Measurements from ENCODE around the gene AP1S1.
A peak's percentile ranks its signal among the peaks of the same experiment; 100 is the strongest.
"Not testable (repeated sequence)": the region's sequence is repeated elsewhere in the genome, so short reads cannot be mapped to it uniquely, and the experiment has no call there.

Gene AP1S1

GRCh38 chr7:101153969-101154692 lies at the start of gene AP1S1:
TSS of gene AP1S1 (plus strand) at chr7:101154476. CDS start at chr7:101154515, 39 bp downstream.
- peak; percentile 95 for DNase-seq (ENCODE audit: low spot score)
- FAIRE-seq, result no peak

GRCh38 chr7:101104799-101105198 lies 49.5 kb upstream of the AP1S1 start:
- FAIRE-seq, result no peak
- peak; percentile 47 for DNase-seq (ENCODE audit: low spot score)

- DNase-seq (ENCODE audit: low spot score); FAIRE-seq: not testable (repeated sequence)
These were observed 49.0 kb upstream of the AP1S1 start for GRCh38 chr7:101105248-101105647.

- DNase-seq (ENCODE audit: low spot score) (no peak), FAIRE-seq (no peak)
These were observed 47.9 kb upstream of the AP1S1 start for GRCh38 chr7:101106386-101106785.

GRCh38 chr7:101108330-101108857 lies 45.9 kb upstream of the AP1S1 start:
- FAIRE-seq, result peak; percentile 81

GRCh38 chr7:101108961-101109360 lies 45.3 kb upstream of the AP1S1 start:
- peak; percentile 91 for DNase-seq (ENCODE audit: low spot score)
- FAIRE-seq, result peak; percentile 59

More at GRCh38 chr7:101108330-101108857, 45.9 kb upstream of the AP1S1 start:
- DNase-seq (ENCODE audit: low spot score), result peak; percentile 95

- no peak for DNase-seq (ENCODE audit: low spot score)
- no peak for FAIRE-seq
These were observed 44.9 kb upstream of the AP1S1 start for GRCh38 chr7:101109368-101109767.

- FAIRE-seq, result no peak
- DNase-seq (ENCODE audit: low spot score), result no peak
These were observed 43.0 kb upstream of the AP1S1 start for GRCh38 chr7:101111261-101111660.

- DNase-seq (ENCODE audit: low spot score) (peak; percentile 95), FAIRE-seq (peak; percentile 81)
These were observed 42.0 kb upstream of the AP1S1 start for GRCh38 chr7:101112233-101112632.

- not testable (repeated sequence) for FAIRE-seq; DNase-seq (ENCODE audit: low spot score)
These were observed 41.1 kb upstream of the AP1S1 start for GRCh38 chr7:101113140-101113539.

GRCh38 chr7:101113836-101114235 lies 40.4 kb upstream of the AP1S1 start:
- FAIRE-seq (no peak), DNase-seq (ENCODE audit: low spot score) (no peak)

- DNase-seq (ENCODE audit: low spot score), result peak; percentile 71
- FAIRE-seq, result no peak
These were observed 39.8 kb upstream of the AP1S1 start for GRCh38 chr7:101114492-101114891.

GRCh38 chr7:101115215-101115614 lies 39.1 kb upstream of the AP1S1 start:
- FAIRE-seq, result no peak
- DNase-seq (ENCODE audit: low spot score), result no peak

GRCh38 chr7:101116898-101117297 lies 37.4 kb upstream of the AP1S1 start:
- peak; percentile 94 for DNase-seq (ENCODE audit: low spot score)
- FAIRE-seq, result no peak

GRCh38 chr7:101118856-101119255 lies 35.4 kb upstream of the AP1S1 start:
- DNase-seq (ENCODE audit: low spot score) (no peak), FAIRE-seq (no peak)

- FAIRE-seq (no peak), DNase-seq (ENCODE audit: low spot score) (no peak)
These were observed 34.4 kb upstream of the AP1S1 start for GRCh38 chr7:101119876-101120275.

GRCh38 chr7:101120315-101120714 lies 34.0 kb upstream of the AP1S1 start:
- FAIRE-seq (peak; percentile 90), DNase-seq (ENCODE audit: low spot score) (peak; percentile 86)

- DNase-seq (ENCODE audit: low spot score); FAIRE-seq: not testable (repeated sequence)
These were observed 32.7 kb upstream of the AP1S1 start for GRCh38 chr7:101121631-101121990.

- peak; percentile 94 for FAIRE-seq
- DNase-seq (ENCODE audit: low spot score), result peak; percentile 99
These were observed 32.0 kb upstream of the AP1S1 start for GRCh38 chr7:101121991-101122932.

- FAIRE-seq, result no peak
- no peak for DNase-seq (ENCODE audit: low spot score)
These were observed 31.2 kb upstream of the AP1S1 start for GRCh38 chr7:101122933-101123702.

- DNase-seq (ENCODE audit: low spot score) (no peak), FAIRE-seq (no peak)
These were observed 30.6 kb upstream of the AP1S1 start for GRCh38 chr7:101123703-101124068.
